Measurements from ENCODE around the gene SCYGR2. TPM values are rescaled to one million over a fixed set of nuclear protein-coding genes. Genes with fewer than 3 reads are reported as not detected.

The SCYGR2 gene
- total RNA-seq, 1 experiment from 2014 or later: not detected

GRCh38 chr2:227614740-227615139 lies 16.0 kb downstream of the SCYGR2 start, which contains the start of gene SCYGR3:
Gene SCYGR3 (minus strand): TSS chr2:227614840. CDS start chr2:227614840, 0 bp downstream.
- ATAC-seq: no peak
- no peak for DNase-seq (ENCODE audit: low read depth, low spot score)
- H3K36me3 ChIP-seq (ENCODE audit: control insufficient read depth in 1 of 2, insufficient read depth in 2 of 2, low read length in 2 of 2): no peaks in the 10 kb centered on the region
- ChIA-PET POLR2A (no interaction called here), CTCF (no interaction called here), RAD21 (ENCODE audit: low non-redundant PET in 1 of 2, low total read pairs in 2 of 2, uncharacterized antibody in 2 of 2, unreplicated experiment in 2 of 2) (no interaction called here)
- no peak within 1 kb of the TSS for H3K4me3 ChIP-seq (replicated peaks in 1 of 2; ENCODE audit: low read depth in 1 of 2, low read length in 2 of 2)
- no TSS peak for BruUV-seq (replicated peaks)
- no peaks in the 10 kb centered on the region for H3K4me1 ChIP-seq (ENCODE audit: control insufficient read depth in 1 of 2, insufficient read depth in 2 of 2, low read length in 2 of 2)
- no peak within 1 kb of the TSS for H2AFZ ChIP-seq (ENCODE audit: low read depth, low read length, poor library complexity, severe bottlenecking)
- H3K27me3 ChIP-seq (ENCODE audit: insufficient read depth, low read length): no peaks in the 10 kb centered on the region
- H4K20me1 ChIP-seq (ENCODE audit: insufficient read depth): no peaks in the 10 kb centered on the region
- TF ChIP-seq POLR2A (IDR thresholded peaks at IDR 0.05; ENCODE audit: borderline replicate concordance, extremely low read depth, insufficient read depth, insufficient read length): no peak
- no peak for TF ChIP-seq CEBPB (IDR thresholded peaks at IDR 0.05; ENCODE audit: low read depth)
- no peak for TF ChIP-seq TCF7L2 (IDR thresholded peaks at IDR 0.05; ENCODE audit: borderline replicate concordance, extremely low read depth, insufficient read depth, insufficient read length)
- no peak for TF ChIP-seq JUND (IDR thresholded peaks at IDR 0.05)
- TF ChIP-seq SIN3A (IDR thresholded peaks at IDR 0.05; ENCODE audit: low read depth): no peak
- no peak for TF ChIP-seq RAD21 (IDR thresholded peaks at IDR 0.05; ENCODE audit: low read depth)
- no peak for TF ChIP-seq CBX3 (IDR thresholded peaks at IDR 0.05; ENCODE audit: low read depth)
- TF ChIP-seq SRF (IDR thresholded peaks at IDR 0.05; ENCODE audit: low read depth): no peak
- TF ChIP-seq ZBTB33 (IDR thresholded peaks at IDR 0.05; ENCODE audit: extremely low read depth, insufficient replicate concordance, low read length): no peak
- no peak for TF ChIP-seq FOSL1 (IDR thresholded peaks at IDR 0.05; ENCODE audit: low read depth)
- no peak for TF ChIP-seq MAX (IDR thresholded peaks at IDR 0.05)
- no peak for TF ChIP-seq ZNF274 (IDR thresholded peaks at IDR 0.05; ENCODE audit: low read depth, low read length)
- TF ChIP-seq EGR1 (IDR thresholded peaks at IDR 0.05; ENCODE audit: low read depth): no peak
- no peak for TF ChIP-seq ELF1 (IDR thresholded peaks at IDR 0.05; ENCODE audit: borderline replicate concordance, low read depth)
- no peak for TF ChIP-seq CTCF (IDR thresholded peaks at IDR 0.05 in 2 of 3, conservative IDR thresholded peaks at IDR 0.05 in 1 of 3; ENCODE audit: borderline replicate concordance in 1 of 3, insufficient read depth in 1 of 3, low read depth in 2 of 3, low read length in 2 of 3)
- TF ChIP-seq SP1 (IDR thresholded peaks at IDR 0.05; ENCODE audit: low read depth): no peak
- no peak for TF ChIP-seq ZFX (IDR thresholded peaks at IDR 0.05)
- TF ChIP-seq EZH2 (IDR thresholded peaks at IDR 0.05): no peak
- no peak for TF ChIP-seq POLR2AphosphoS5 (IDR thresholded peaks at IDR 0.05; ENCODE audit: low read depth, low read length)
- H3K79me2 ChIP-seq (ENCODE audit: insufficient read depth, low read length): no peaks in the 10 kb centered on the region
- H3K4me2 ChIP-seq (ENCODE audit: low read length): no peak within 1 kb of the TSS
- no peak within 1 kb of the TSS for H3K9ac ChIP-seq (ENCODE audit: low read length)
- H3K9me3 ChIP-seq (ENCODE audit: control insufficient read depth in 1 of 2, insufficient read depth in 1 of 2, low read depth in 1 of 2, low read length in 2 of 2): no peaks in the 10 kb centered on the region
- intact Hi-C loops (cut with micrococcal nuclease): no loop called here
- no peaks in the 10 kb centered on the region for H3K9me2 ChIP-seq (ENCODE audit: insufficient read depth)
- no peak within 1 kb of the TSS for H3K27ac ChIP-seq (ENCODE audit: low read depth, low read length)
